Adipose tissue (tissue), 3 donors: ENCODE results near the gene EGLN3. TPM values are rescaled to one million over a fixed set of nuclear protein-coding genes. Genes with fewer than 3 reads are reported as not detected.
"Not testable (repeated sequence)": the region's sequence is repeated elsewhere in the genome, so short reads cannot be mapped to it uniquely, and the experiment has no call there.

Experiments
- H3K27ac ChIP-seq: one replicate; pipeline ENCODE4 v1.5.1; 2013; ENCODE audit warnings: low read depth, low read length
- WGBS, 3 donors: extraction: QIAGEN DNeasy Blood & Tissue Kit; methylation state at CpG; one replicate each; pipeline ENCODE4 v1.1.7; 2013; 5-methylcytosine and 5-hydroxymethylcytosine counted together
- polyA plus RNA-seq, 3 donors: library from polyadenylated mRNA; stranded (reverse); fragments of 200-250 nt; gene quantifications; one replicate each; pipeline ENCODE4 v1.2.3, GENCODE V29; 2013
- donor health status: healthy with polysubstance abuse.
- donor health status: Bipolar disorder and iron deficiency.
- donor health status: healthy.

EGLN3 gene
- polyA plus RNA-seq, 3 donors: 2.9 to 8.4 (median 3.9) TPM

DNA sequence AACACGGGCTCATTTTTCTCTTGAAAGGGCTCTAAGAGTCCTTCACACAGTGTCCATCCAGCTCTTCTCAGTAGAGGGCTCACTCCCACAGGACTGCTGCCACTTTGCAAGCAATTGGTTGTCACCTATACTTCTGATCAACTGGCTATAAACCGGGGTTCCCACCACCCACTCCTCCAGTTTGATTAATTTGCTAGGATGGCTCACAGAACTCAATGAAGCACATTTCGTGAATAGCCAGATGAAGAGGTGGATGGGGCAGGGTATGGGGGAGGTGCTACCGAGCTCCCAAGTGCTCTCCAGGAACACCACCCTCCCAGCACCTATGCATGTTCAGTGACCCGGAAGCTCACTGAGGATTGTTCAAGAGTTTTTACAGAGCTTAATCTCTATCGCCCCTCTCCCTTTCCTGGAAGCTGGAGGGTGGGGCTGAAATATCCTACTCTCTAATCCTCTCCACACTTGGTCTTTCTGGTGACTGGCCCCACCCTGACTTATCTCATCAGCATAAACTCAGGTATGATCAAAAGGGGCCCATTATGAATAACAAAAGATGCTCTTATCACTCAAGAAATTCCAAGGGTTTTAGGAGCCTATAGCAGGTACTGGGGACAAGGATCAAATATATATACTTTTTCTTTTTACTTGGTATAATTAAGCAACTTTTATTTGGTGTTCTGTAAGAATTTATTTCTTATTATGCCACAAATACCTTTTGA, 13.9 kb upstream of the EGLN3 start:
- 77 to 89% (median 85%) methylated on average over 6 of the region's 6 CpGs for WGBS, 3 donors
- no peak overlapping the region for H3K27ac ChIP-seq

GRCh38 chr14:33963892-33964291, 13.0 kb upstream of the EGLN3 start:
- no peak overlapping the region for H3K27ac ChIP-seq
- 93 to 96% (median 95%) methylated on average over 5 of the region's 5 CpGs for whole genome bisulfite sequencing, 3 donors

GRCh38 chr14:33962466-33962865, 11.6 kb upstream of the EGLN3 start:
- not testable (repeated sequence) for H3K27ac ChIP-seq
- 77 to 85% (median 80%) methylated on average over 5 of the region's 5 CpGs for WGBS, 3 donors

GRCh38 chr14:33962016-33962415, 11.1 kb upstream of the EGLN3 start:
- WGBS, 3 donors: 56 to 64% (median 63%) methylated on average over 3 of the region's 3 CpGs
- no peak overlapping the region for H3K27ac ChIP-seq

GRCh38 chr14:33959692-33960151, 8.8 kb upstream of the EGLN3 start:
- 54 to 63% (median 59%) methylated on average over 4 of the region's 4 CpGs for WGBS, 3 donors
- no peak overlapping the region for H3K27ac ChIP-seq

GRCh38 chr14:33958605-33959226, 7.8 kb upstream of the EGLN3 start:
- 77 to 89% (median 77%) methylated on average over 7 of the region's 7 CpGs for WGBS, 3 donors
- no peak overlapping the region for H3K27ac ChIP-seq

DNA sequence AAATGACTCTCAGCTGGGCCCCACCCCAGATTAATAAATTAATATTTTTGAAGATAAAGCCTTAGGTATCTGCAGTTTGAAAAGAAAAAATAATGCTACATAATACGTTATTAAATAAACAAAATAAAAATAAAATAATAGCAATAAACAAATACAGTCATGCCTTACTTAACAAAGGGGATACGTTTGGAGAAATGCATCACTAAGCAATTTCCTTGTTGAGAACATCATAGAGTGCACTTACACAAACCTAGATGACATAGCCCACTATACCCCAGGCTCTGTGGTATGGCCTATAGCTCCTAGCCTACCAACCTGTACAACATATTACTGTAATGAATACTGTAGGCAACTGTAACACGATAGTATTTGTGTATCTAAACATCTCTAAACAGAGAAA, 7.1 kb upstream of the EGLN3 start:
- 73 to 88% (median 73%) methylated on average over 3 of the region's 3 CpGs for WGBS, 3 donors

GRCh38 chr14:33957299-33957698, 6.4 kb upstream of the EGLN3 start:
- WGBS, 3 donors: 82 to 91% (median 86%) methylated on average over 6 of the region's 6 CpGs
- H3K27ac ChIP-seq: no peak overlapping the region

More for the DNA sequence above, 7.1 kb upstream of the EGLN3 start:
- H3K27ac ChIP-seq: no peak overlapping the region

GRCh38 chr14:33956640-33957039, 5.8 kb upstream of the EGLN3 start:
- no peak overlapping the region for H3K27ac ChIP-seq
- 82 to 92% (median 84%) methylated on average over 2 of the region's 2 CpGs for WGBS, 3 donors

GRCh38 chr14:33954016-33954598, 3.2 kb upstream of the EGLN3 start:
- WGBS, 3 donors: 10 to 60% (median 51%) methylated on average over 3 of the region's 3 CpGs
- H3K27ac ChIP-seq: no peak overlapping the region

- WGBS, 3 donors: 83 to 100% (median 86%) methylated on average over 1 of the region's 1 CpG
Observed at GRCh38 chr14:33952541-33952940, 1.7 kb upstream of the EGLN3 start.

DNA sequence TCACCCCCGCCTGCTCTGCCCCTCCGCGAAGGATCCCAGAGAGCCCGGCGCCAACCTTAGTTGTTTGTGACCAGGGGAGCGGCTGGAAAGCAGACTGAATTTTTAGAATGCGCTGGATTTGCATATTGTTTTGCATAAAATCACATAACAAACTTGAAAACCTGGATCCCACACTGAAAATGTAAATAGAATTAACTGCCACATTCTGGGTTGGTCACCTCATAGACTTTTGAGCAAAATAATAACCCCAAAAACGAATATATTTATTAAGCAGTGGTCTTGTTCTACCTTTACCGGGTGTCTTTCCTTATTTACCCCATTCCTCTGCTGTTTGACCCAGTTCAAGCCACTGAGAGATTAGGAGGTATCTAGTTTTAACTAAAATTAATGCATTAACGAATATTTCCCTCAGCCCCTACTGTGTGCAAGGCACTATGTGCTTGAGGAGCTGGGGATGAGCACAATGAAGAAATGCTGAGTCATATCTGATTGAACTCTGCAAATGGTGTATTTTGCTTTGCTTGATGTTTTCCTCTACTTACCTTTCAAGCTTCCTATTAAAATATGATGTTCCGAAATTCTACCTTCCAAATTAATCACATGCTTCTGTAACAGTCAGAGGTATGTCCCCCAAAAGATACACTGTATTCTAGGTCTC, 438 bp upstream of the EGLN3 start:
- no peak overlapping the region for H3K27ac ChIP-seq
- 11 to 16% (median 13%) methylated on average over 11 of the region's 11 CpGs for WGBS, 3 donors

More at GRCh38 chr14:33952541-33952940, 1.7 kb upstream of the EGLN3 start:
- no peak overlapping the region for H3K27ac ChIP-seq

GRCh38 chr14:33949411-33949893, 1.4 kb downstream of the EGLN3 start:
- WGBS, 3 donors: 44 to 52% (median 48%) methylated on average over 9 of the region's 9 CpGs
- no peak overlapping the region for H3K27ac ChIP-seq

- no peak overlapping the region for H3K27ac ChIP-seq
- WGBS, 3 donors: 51 to 68% (median 60%) methylated on average over 9 of the region's 9 CpGs
Observed at GRCh38 chr14:33948869-33949408, 1.9 kb downstream of the EGLN3 start.

- 54 to 81% (median 66%) methylated on average over 3 of the region's 3 CpGs for WGBS, 3 donors
- no peak overlapping the region for H3K27ac ChIP-seq
Observed at GRCh38 chr14:33948145-33948868, 2.6 kb downstream of the EGLN3 start.

GRCh38 chr14:33946679-33947476, 4.0 kb downstream of the EGLN3 start:
- WGBS, 3 donors: 45 to 73% (median 52%) methylated on average over 5 of the region's 5 CpGs
- H3K27ac ChIP-seq: no peak overlapping the region
